Fibroblast of pulmonary artery (primary cell): ENCODE results near the gene PTPRH.

ENCODE experiments used
- DNase-seq: peaks from one replicate; pipeline ENCODE4 v3.0.0-alpha.2; 2010; ENCODE audit warnings: low read depth
- H3K4me3 ChIP-seq: replicated peaks from 2 replicates; pipeline ENCODE4 v1.5.1; 2011; ENCODE audit warnings: low read depth, mild to moderate bottlenecking, control low read depth, low read length, moderate library complexity
- CTCF ChIP-seq: IDR thresholded peaks from 2 replicates; pipeline ENCODE4 v1.5.1; 2011; ENCODE audit warnings: mild to moderate bottlenecking, control low read depth, low read length, inconsistent platforms; ENCODE audit errors: missing control alignments

Gene PTPRH

GRCh38 chr19:55253842-55254624 is 44.7 kb upstream of the PTPRH start:
- no peak for DNase-seq
- no peak overlapping the region for H3K4me3 ChIP-seq
- TF ChIP-seq CTCF = no peak

- H3K4me3 ChIP-seq = no peak overlapping the region
- no peak for TF ChIP-seq CTCF
- no peak for DNase-seq
These were observed 43.7 kb upstream of the PTPRH start for GRCh38 chr19:55252760-55253663.

GRCh38 chr19:55251341-55252081 is 42.2 kb upstream of the PTPRH start:
- peak; percentile 27 for DNase-seq
- no peak for TF ChIP-seq CTCF
- no peak overlapping the region for H3K4me3 ChIP-seq

- TF ChIP-seq CTCF = no peak
- no peak for DNase-seq
- no peak overlapping the region for H3K4me3 ChIP-seq
These were observed 41.1 kb upstream of the PTPRH start for GRCh38 chr19:55250262-55251036.

- DNase-seq = no peak
- no peak for TF ChIP-seq CTCF
- no peak overlapping the region for H3K4me3 ChIP-seq
These were observed 40.5 kb upstream of the PTPRH start for GRCh38 chr19:55249841-55250240.

GRCh38 chr19:55248704-55249103 is 39.4 kb upstream of the PTPRH start:
- TF ChIP-seq CTCF = no peak
- H3K4me3 ChIP-seq = no peak overlapping the region
- DNase-seq = no peak
